SU-DHL-6 (cell line): ENCODE data around the gene TACO1.

Source experiments
- H2AFZ ChIP-seq: fragments of 200-600 bp; sonication (generic); 2 replicates; pipeline ENCODE4 v1.6.1; 2014; ENCODE audit warnings: low read depth, mild to moderate bottlenecking, moderate library complexity, mixed read lengths, antibody characterized with exemption, low read length; ENCODE audit not compliant: severe bottlenecking
- H3F3A ChIP-seq: fragments of 200-600 bp; shearing (Covaris generic); 2 replicates; pipeline ENCODE4 v1.6.0; 2016; ENCODE audit warnings: antibody characterized with exemption, mild to moderate bottlenecking; ENCODE audit not compliant: insufficient read depth
- H3K27ac ChIP-seq: fragments of 200-600 bp; sonication (generic); 2 replicates; pipeline ENCODE4 v1.5.1; 2016; ENCODE audit warnings: low read depth, mild to moderate bottlenecking, low read length, moderate library complexity, mixed read lengths
- H3K27me3 ChIP-seq: fragments of 200-600 bp; sonication (generic), shearing (Covaris generic); 2 replicates; pipeline ENCODE4 v1.6.0; 2014; ENCODE audit warnings: mild to moderate bottlenecking, low read length
- H3K36me3 ChIP-seq: fragments of 200-600 bp; sonication (generic); 2 replicates; pipeline ENCODE4 v1.6.1; 2014; ENCODE audit warnings: mild to moderate bottlenecking, low read length, mixed read lengths
- H3K4me2 ChIP-seq: fragments of 300-600, 200-600 bp; shearing (Covaris generic), sonication (generic); 2 replicates; pipeline ENCODE4 v1.6.0; 2014; ENCODE audit warnings: low read length, low read depth, mild to moderate bottlenecking; ENCODE audit not compliant: poor library complexity, severe bottlenecking
- H3K4me3 ChIP-seq: fragments of 200-600 bp; sonication (generic); 2 replicates; pipeline ENCODE4 v1.5.1; 2014; ENCODE audit warnings: antibody characterized with exemption, low read length, mild to moderate bottlenecking, mixed read lengths; ENCODE audit not compliant: insufficient read depth, poor library complexity, severe bottlenecking
- H3K79me2 ChIP-seq: fragments of 200-600 bp; sonication (generic); 2 replicates; pipeline ENCODE4 v1.6.1; 2014; ENCODE audit warnings: mild to moderate bottlenecking, low read length, moderate library complexity; ENCODE audit not compliant: insufficient read depth
- H3K9ac ChIP-seq: fragments of 200-600 bp; sonication (generic); 2 replicates; pipeline ENCODE4 v1.7.0; 2014; ENCODE audit warnings: mild to moderate bottlenecking, low read length
- H3K9me2 ChIP-seq: fragments of 200-600 bp; sonication (generic); replicated peaks from 2 replicates; pipeline ENCODE4 v1.6.1; 2014; ENCODE audit warnings: low read length; ENCODE audit not compliant: insufficient read depth
- H3K9me3 ChIP-seq: fragments of 200-600 bp; sonication (generic); 2 replicates; pipeline ENCODE4 v1.6.1; 2014; ENCODE audit warnings: low read length, mixed read lengths; ENCODE audit not compliant: insufficient read depth
- H4K20me1 ChIP-seq: fragments of 200-600 bp; sonication (generic); 2 replicates; pipeline ENCODE4 v1.6.1; 2014; ENCODE audit warnings: low read depth, mild to moderate bottlenecking, antibody characterized with exemption, low read length, moderate library complexity, mixed read lengths
- CTCF ChIP-seq: fragments of 200-600 bp; sonication (generic); IDR thresholded peaks from one replicate; pipeline ENCODE4 v1.5.1; 2017; ENCODE audit warnings: antibody characterized with exemption, mild to moderate bottlenecking, low read length, moderate library complexity; ENCODE audit not compliant: insufficient read depth, poor library complexity, severe bottlenecking
- EZH2phosphoT487 ChIP-seq: fragments of 200-600 bp; sonication (generic), shearing (Covaris generic); conservative IDR thresholded peaks from 2 replicates; pipeline ENCODE4 v1.6.1; 2018; ENCODE audit warnings: mild to moderate bottlenecking, antibody characterized with exemption, low read length, moderate library complexity, mixed read lengths

Gene TACO1

GRCh38 chr17:63578769-63579111 lies 22.0 kb upstream of the TACO1 start:
- Histone ChIP-seq H2AFZ (no peak overlapping the region), H3F3A (no peaks in the 10 kb centered on the region), H3K4me3 (no peak overlapping the region), H3K79me2 (peaks cover 20% of the 10 kb centered on the region), H3K9me3 (no peaks in the 10 kb centered on the region), H4K20me1 (no peaks in the 10 kb centered on the region; the same call in 1 of the 2 replicates), H3K4me2 (no peak overlapping the region), H3K27ac (no peak overlapping the region), H3K36me3 (no peaks in the 10 kb centered on the region), H3K9ac (no peak overlapping the region), H3K27me3 (no peaks in the 10 kb centered on the region), H3K9me2 (no peaks in the 10 kb centered on the region)
- no peak for TF ChIP-seq CTCF
- TF ChIP-seq EZH2phosphoT487, result no peak

- Histone ChIP-seq H3K9me3 (no peaks in the 10 kb centered on the region), H3K9ac (no peak overlapping the region), H3K79me2 (peaks cover 20% of the 10 kb centered on the region), H3F3A (no peaks in the 10 kb centered on the region), H2AFZ (no peak overlapping the region), H4K20me1 (no peaks in the 10 kb centered on the region; the same call in 1 of the 2 replicates), H3K9me2 (no peaks in the 10 kb centered on the region), H3K4me3 (no peak overlapping the region), H3K27ac (no peak overlapping the region), H3K4me2 (no peak overlapping the region), H3K27me3 (no peaks in the 10 kb centered on the region), H3K36me3 (no peaks in the 10 kb centered on the region)
- TF ChIP-seq EZH2phosphoT487, result no peak
- TF ChIP-seq CTCF, result no peak
Measured at GRCh38 chr17:63579633-63580032, 21.1 kb upstream of the TACO1 start.

- Histone ChIP-seq H3K36me3 (no peaks in the 10 kb centered on the region), H3K9me3 (no peaks in the 10 kb centered on the region), H2AFZ (no peak overlapping the region), H3K79me2 (no peaks in the 10 kb centered on the region), H3K27ac (no peak overlapping the region), H3K9me2 (no peaks in the 10 kb centered on the region), H3F3A (no peaks in the 10 kb centered on the region), H3K9ac (no peak overlapping the region), H4K20me1 (no peaks in the 10 kb centered on the region), H3K4me3 (no peak overlapping the region), H3K4me2 (no peak overlapping the region), H3K27me3 (no peaks in the 10 kb centered on the region)
- no peak for TF ChIP-seq EZH2phosphoT487
- TF ChIP-seq CTCF, result no peak
Measured at GRCh38 chr17:63587770-63588169, 12.9 kb upstream of the TACO1 start.

- no peaks in the 10 kb centered on the region for H3K79me2 ChIP-seq
- no peak for TF ChIP-seq EZH2phosphoT487
- TF ChIP-seq CTCF, result no peak
- no peak overlapping the region for H2AFZ ChIP-seq
- H3K9me2 ChIP-seq, result no peaks in the 10 kb centered on the region
- H3K27ac ChIP-seq, result no peak overlapping the region
- no peak overlapping the region for H3K4me3 ChIP-seq
- H3K9me3 ChIP-seq, result no peaks in the 10 kb centered on the region
- H4K20me1 ChIP-seq, result no peaks in the 10 kb centered on the region
- H3K27me3 ChIP-seq, result no peaks in the 10 kb centered on the region
- no peak overlapping the region for H3K4me2 ChIP-seq
- no peaks in the 10 kb centered on the region for H3K36me3 ChIP-seq
- H3K9ac ChIP-seq, result no peak overlapping the region
- no peaks in the 10 kb centered on the region for H3F3A ChIP-seq
Measured at GRCh38 chr17:63588797-63589196, 11.9 kb upstream of the TACO1 start.
